GM12872 (cell line): Measurements from ENCODE around the gene FAM234B.

Experiments used
- TF ChIP-seq, protein P1 (sequence below): IDR thresholded peaks from 3 replicates; pipeline ENCODE4 v1.5.1; 2011; ENCODE audit warnings: low read depth, mild to moderate bottlenecking, low read length, moderate library complexity; ENCODE audit not compliant: insufficient read depth

Gene FAM234B

DNA sequence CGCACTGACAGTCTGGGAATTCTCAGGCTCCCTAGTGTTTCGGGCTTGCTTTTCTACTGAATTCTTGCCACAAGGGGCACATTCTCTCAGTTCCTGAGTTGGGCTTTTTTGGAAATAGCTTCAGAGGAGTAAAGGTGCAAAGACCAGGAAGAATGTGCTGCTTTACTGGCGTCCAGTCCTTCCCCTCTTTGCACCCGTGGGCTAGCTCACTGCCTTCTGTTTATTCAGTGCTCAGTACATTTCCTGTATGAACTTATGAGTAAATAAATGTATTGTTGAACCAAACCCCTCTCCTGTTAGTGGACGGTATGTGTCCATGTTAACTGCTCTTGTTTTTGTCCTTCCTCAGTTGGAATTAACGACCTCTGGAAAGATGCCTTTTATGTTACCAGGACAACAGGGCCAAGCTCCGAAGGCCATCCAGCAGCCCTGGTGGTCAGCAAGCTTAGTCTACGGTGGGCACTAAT is 35.3 kb downstream of the FAM234B start:
- TF ChIP-seq, protein P1, sequence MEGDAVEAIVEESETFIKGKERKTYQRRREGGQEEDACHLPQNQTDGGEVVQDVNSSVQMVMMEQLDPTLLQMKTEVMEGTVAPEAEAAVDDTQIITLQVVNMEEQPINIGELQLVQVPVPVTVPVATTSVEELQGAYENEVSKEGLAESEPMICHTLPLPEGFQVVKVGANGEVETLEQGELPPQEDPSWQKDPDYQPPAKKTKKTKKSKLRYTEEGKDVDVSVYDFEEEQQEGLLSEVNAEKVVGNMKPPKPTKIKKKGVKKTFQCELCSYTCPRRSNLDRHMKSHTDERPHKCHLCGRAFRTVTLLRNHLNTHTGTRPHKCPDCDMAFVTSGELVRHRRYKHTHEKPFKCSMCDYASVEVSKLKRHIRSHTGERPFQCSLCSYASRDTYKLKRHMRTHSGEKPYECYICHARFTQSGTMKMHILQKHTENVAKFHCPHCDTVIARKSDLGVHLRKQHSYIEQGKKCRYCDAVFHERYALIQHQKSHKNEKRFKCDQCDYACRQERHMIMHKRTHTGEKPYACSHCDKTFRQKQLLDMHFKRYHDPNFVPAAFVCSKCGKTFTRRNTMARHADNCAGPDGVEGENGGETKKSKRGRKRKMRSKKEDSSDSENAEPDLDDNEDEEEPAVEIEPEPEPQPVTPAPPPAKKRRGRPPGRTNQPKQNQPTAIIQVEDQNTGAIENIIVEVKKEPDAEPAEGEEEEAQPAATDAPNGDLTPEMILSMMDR, result no peak

DNA sequence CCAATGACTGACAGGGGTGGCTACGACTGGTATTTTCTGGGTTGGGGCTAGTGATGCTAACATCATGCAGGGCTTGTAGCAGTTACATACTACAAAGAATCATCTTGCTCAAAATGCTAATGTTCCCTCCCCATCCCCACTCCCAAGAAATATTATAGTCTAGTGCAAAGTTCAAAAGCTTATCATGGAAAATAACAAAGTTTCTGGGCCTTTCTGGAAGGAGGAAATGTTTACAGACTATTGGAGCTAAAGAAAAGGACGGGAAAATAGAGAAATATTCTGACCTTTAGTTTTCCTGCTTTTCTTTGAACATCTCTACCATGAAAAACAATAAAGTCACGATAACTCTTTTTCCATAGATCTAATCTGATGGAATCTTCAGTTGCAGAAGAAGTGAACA is 36.1 kb downstream of the FAM234B start:
- TF ChIP-seq, protein P1, result no peak

DNA sequence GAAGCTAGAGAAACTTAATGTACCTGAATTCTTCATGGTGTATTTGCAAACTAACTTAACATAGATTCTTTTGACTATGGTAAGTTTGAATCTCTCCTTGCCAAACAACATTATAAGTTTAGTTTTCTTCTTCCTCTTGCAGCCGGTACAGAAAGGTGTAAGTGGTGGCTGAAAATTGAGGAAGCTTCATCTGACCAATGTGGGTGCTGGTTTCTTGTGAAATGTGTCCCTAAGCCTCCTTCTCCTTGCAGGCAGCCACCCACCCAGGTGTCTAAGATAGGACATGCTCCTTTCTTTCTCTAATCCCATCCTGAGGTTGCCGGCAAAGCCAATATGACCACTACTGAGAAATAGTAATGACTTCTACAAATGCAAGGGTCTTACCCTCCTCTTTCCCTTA is 38.7 kb downstream of the FAM234B start:
- TF ChIP-seq, protein P1, result no peak

DNA sequence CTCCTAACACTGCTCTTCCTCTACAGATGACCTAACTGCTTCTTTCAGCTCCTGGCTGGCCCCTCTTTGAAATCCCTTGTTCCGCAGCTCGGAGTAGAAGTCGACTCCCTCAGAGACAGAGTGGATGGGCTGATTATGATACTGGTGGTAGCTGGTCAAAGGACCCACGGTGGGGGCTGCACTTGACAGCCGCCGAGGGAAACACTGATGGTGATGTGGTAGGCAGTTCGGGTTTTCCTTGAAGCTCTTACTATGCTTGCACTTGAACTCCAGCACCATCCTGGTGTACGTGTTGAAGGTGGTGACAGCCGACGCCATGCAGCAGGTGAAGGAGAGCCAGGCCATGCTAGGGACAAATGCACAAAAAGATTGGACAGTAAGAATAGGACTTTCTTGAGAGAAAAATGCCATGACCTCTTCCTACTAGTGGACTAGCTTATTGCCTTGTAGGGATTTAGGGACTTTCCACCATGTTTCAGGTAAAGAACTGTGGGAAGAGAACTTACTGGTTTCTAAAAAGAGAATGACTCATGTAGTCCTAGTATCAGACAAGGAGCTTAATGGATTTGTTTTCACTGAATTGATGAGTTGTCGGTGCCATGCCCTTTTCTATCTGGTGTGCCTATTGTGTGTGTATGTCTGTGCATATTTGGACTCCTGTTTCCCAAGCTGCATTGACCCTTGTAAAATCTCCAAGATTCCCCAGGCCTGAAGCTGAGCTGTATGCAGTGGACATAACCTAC is 40.9 kb downstream of the FAM234B start:
- TF ChIP-seq, protein P1, result no peak

DNA sequence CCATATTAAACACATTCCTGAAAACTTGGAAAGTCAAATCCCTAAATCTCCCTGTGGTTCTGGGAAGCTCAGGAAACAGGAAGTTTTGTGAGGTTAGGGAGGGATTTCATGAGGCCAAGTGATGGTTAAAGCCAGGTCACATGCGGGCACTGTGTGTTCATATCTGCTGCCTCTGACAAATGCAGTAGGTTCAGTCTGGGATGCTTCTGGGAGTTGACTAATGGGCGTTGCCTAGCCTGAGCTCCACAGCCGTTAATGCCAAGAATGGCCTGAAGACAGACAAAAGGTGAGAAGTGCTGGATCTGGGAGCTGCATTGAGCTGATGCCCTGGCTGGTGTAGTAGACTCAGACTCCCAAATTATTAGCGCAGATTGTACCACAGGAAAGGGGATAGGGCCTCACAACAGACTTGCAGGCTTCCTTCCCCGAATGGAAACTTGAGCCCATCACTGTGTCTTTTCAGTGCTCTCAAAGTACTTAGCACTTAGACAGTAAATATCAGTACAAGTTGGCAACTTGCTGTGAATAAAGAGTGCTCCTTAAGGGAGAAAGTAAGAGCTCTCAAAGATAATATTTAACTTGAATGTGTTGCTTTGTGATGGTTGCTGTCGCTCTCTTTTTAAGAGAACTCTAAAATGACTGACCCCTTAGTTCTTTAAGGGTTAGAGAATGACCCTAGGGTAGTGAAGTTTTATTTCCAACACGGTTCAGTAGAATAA is 41.9 kb downstream of the FAM234B start:
- TF ChIP-seq, protein P1, result no peak

DNA sequence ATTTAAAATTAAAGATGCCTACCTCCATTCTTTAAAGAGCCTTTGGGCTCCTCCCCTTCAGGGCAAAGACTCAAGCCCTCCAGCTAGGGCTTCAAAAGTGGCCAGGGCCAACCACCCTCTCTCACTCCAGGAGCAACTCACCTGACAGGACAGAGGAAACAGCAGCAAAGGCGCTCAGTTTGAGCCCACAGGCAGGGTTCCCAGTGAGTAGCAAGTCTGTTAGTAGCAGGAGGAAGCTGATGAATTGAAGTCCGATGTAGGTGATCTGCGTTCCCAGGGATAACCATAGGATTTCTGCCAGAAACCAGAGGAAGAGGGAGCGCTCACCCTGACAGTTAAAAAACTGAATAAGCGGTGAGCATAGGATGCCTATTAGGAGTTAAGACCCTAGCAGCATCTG is 43.6 kb downstream of the FAM234B start:
- TF ChIP-seq, protein P1, result no peak

DNA sequence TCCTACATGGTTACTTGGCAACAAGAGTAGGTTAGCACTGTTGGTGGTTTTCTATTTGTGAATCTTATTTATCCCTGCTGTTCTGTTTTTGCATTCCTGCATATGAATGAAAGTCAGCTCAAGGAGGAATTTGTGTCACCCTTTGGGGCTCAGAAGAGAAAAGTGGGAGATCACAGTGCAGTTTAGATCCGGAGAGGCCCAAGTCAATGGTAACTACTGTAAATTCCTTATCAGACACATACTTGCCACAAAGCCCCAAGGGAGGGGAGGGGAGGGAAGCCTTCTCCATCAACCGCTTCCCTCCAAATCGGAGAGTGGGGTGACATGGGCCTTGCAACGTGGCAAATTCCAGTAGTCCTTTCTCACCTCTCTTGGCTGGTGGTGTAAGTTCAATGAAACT is 44.3 kb downstream of the FAM234B start:
- TF ChIP-seq, protein P1, result no peak
